ENCODE data around the gene SLC44A4.
"Not testable (repeated sequence)": the region's sequence is repeated elsewhere in the genome, so short reads cannot be mapped to it uniquely, and the experiment has no call there.

The SLC44A4 gene

DNA sequence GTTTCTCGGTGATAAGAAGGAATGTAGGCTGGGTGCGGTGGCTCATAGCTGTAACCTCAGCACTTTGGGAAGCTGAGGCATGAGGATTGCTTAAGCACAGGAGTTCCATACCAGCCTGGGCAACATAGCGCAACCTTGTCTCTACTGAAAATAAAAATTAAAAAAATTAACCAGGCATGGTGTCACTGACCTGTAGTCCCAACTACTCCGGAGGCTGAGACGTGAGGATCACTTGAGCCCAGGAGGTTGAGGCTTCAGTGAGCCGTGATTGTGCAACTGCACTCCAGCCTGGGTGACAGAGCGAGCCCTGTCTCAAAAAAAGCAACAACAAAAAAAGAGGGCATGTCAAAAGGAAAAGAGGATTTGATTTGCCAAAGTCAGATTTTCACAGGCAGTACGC lies 20.1 kb downstream of the SLC44A4 start:
- DNase-seq (ENCODE audit: low read depth), result no peak

DNA sequence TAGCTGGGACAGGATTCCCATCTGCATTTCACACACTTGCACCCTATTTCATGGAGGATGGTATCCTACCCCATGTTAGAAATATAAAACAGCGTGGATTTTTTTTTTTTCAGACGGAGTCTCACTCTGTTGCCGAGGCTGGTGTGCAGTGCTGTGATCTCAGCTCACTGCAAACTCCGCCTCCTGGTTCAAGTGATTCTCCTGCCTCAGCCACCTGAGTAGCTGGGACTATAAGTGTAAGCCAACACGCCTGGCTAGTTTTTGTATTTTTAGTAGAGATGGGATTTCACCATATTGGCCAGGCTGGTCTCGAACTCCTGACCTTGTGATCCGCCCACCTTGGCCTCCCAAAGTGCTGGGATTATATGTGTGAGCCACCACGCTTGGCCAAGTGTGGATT lies 21.0 kb downstream of the SLC44A4 start:
- DNase-seq (ENCODE audit: low read depth), result not testable (repeated sequence)

DNA sequence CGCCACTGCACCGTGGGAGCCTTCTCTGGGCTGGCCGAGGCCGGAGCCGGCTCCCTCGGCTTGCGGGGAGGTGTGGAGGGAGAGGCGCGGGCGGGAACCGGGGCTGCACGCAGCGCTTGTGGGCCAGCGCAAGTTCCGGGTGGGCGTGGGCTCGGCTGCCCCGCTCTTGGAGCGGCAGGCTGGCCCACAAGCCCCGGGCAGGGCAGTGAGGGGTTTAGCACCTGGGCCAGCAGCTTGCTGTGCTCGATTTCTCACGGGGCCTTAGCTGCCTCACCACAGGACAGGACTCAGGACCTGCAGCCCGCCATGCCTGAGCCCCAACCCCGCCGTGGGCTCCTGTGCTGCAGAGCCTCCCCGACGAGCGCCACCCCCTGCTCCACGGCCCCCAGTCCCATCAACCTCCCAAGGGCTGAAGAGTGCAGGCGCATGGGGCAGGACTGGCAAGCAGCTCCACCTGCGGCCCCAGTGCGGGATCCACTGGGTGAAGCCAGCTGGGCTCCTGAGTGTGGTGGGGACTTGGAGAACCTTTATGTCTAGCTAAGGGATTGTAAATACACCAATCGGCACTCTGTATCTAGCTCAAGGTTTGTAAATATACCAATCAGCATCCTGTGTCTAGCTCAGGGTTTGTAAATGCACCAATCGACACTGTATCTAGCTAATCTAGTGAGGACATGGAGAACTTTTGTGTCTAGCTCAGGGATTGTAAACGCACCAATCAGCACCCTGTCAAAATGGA lies 26.6 kb downstream of the SLC44A4 start:
- DNase-seq (ENCODE audit: low read depth), result not testable (repeated sequence)

DNA sequence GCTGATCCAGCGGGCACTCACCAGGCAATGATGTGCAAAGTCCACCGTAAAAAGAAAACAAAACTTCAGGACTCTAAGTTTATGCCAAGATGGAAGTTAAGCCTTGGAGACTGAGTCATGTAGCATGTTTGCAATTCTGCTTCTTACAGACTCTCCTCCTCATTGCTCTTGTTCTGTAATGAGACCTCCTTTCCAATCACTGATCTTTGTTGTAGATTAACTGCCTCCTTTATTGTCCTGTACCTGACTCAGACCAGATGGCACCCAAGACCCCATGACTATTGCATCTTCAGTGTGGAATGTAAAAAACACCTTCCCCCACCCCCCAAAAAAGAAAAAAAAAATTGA lies 27.3 kb downstream of the SLC44A4 start:
- no peak for DNase-seq (ENCODE audit: low read depth)

DNA sequence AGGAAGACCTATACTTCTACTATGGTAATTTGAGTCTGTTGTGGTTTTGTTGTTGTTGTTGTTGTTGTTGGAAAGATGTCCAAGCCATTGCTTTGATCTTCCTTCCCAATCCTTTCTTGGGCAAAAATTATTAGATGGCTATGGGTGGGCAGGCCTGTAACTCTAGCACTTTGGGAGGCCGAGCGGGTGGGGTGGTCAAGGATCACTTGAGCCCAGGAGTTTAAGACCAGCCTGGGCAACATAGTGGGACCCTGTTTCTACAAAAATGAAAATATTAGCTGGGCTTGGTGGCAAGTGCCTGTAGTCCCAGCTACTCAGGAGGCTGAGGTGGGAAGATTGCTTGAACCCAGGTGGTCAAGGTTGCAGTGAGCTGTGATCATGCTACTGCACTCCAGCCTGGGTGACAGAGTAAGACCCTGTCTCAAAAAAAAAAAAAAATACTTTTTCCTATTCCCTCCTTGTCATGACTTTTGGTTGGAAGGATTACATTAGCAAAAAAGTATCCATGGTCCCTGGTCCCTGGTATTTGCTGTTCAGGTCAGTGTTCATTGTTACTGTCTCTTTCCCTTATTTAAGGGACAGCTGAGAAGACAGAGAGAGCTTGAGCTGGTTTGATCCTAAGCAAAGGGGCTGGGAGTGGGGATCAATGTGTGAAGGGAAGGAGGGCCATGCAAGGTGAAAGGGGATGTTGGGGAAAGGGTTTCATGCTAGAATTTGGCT lies 27.9 kb downstream of the SLC44A4 start:
- DNase-seq (ENCODE audit: low read depth), result no peak

DNA sequence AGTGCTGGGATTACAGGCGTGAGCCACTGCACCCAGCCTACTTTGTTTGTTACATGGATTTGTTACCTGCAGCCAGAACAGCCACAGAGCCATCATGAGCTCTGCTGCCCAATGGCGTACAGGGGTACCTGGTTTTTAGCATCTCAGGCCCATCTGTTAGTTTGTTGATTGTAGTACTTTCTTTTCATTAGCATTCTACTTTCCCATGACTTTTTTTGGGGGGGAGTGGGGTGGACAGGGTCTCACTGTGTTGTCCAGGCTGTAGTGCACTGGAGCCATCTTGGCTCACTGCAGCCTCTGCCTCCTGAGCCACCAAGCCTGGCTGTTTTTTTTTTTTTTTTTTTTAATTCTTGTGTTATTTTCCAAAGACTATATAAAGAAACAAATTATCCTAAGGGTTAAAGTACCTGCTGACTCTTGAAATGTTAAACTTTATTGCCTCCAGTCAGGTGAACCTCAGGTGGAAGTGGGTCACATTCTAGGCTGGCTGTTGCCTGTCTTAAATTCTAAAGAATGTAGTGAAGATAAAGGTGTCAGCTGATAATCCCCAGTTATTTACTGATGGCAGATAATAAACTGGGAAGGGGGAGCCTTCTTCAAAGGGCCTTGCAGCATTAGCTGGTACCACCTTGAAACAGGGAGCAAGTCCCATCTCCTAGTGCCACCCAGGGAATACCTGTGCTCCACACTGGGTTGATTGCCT lies 31.4 kb downstream of the SLC44A4 start:
- DNase-seq (ENCODE audit: low read depth), result no peak

DNA sequence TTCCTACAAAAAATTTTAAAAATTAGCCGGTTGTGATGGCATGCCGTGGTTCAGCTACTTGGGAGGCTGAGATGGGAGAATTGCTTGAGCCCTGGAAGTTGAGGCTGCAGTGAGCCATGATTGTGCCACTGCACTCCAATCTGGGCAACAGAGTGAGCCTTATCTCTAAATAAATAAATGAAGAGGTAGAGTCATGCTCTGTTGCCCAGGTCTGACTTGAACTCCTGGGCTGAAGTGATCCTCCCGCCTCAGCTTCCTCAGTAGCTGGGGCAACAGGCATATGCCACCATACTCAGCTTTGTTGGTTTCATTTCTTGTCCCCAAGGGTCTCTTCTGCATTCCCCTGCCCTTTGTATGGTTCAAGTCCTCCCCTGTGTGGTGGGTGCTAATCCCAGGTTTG lies 34.3 kb downstream of the SLC44A4 start:
- no peak for DNase-seq (ENCODE audit: low read depth)

DNA sequence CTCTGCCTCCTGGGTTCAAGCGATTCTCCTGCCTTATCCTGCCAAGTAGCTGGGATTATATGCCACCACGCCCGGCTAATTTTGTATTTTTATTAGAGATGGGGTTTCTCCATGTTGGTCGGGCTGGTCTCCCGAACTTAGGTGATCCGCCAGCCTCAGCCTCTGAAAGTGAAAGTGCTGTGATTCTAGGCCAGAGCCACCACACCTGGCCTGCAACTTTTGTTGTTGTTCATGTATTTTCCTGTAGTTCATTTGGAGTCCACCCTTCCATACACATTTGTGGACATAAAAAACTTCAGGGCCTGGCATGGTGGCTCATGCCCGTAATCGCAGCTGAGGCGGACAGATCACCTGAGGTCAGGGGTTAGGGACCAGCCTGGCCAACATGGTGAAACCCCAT lies 36.7 kb downstream of the SLC44A4 start:
- no peak for DNase-seq (ENCODE audit: low read depth)

DNA sequence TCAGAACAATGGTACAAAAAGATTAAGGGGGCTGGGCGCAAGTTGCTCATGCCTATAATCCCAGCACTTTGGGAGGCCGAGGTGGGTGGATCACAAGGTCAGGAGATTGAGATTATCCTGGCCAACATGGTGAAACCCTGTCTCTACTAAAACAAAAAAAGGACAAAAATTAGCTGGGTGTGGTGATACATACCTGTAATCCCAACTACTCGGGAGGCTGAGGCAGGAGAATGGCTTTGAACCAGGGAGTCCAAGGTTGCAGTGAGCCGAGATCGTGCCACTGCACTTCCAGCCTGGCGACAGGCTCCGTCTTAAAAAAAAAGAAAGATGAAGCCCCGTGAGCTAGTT lies 39.0 kb downstream of the SLC44A4 start:
- DNase-seq (ENCODE audit: low read depth), result not testable (repeated sequence)

DNA sequence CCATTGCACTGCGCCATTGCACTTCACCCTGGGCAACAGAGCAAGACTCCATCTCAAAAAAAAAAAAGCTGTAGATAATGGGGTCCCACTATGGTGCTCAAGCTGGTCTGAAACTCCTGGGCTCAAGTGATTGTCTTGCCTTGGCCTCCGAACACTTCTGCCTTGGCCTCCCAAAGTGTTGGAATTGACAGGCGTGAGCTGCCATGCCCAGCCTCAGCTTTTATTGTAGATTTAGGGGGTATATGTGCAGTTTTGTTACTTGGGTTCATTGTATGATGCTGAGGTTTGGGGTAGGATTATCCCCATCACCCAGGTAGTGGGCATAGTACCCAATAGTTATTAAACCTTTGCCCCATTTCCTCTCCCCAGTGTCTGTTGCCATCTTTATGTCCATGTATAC lies 39.8 kb downstream of the SLC44A4 start:
- DNase-seq (ENCODE audit: low read depth), result no peak

DNA sequence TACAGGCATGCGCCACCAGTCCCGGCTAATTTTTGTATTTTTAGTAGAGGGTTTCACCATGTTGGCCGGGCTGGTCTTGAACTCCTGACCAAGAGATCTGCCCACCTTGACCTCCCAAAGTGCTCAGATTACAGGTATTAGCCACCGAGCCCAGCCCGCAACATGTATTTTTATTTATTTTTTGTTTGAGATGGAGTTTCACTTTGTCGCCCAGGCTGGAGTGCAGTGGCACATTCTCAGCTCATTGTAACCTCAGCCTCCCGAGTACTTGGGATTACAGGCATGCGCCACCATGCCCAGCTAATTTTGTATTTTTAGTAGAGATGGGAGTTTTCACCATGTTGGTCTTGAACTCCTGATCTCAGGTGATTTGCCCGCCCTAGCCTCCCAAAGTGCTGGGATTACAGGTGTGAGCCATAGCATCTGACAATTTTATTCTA lies 40.7 kb downstream of the SLC44A4 start:
- not testable (repeated sequence) for DNase-seq (ENCODE audit: low read depth)

DNA sequence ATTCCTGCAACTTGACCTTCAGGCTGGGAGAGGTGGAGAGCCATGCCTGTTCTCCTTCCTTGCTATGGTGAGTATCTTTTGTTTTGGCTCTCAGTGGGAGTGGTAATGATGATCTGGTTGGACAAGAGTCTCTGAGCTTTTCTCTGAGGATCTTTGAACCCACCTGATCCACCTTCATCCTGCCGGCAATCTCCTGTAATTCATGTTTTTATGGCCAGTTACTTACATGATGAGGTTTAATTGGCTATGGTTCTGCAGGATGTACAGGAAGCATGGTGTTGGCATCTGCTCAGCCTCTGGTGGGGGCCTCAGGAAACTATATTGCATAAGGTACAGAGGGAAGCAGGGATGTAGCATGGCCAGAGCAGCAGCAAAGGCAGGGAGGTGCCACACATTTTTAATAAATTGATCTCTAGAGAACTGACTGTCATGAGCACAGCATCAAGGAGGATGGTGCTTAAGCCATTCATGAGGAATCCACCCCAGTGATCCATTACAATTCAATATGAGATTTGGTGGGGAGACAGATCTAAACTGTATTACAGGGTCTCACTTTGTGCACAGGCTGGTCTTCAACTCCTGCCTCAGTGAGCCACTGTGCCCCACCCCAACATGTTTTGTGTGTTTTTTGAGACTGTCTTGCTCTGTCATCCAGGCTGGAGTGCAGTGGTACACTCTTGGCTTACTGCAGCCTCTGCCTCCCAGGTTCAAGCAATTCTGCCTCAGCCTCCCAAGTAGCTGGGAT lies 41.3 kb downstream of the SLC44A4 start:
- DNase-seq (ENCODE audit: low read depth), result no peak

DNA sequence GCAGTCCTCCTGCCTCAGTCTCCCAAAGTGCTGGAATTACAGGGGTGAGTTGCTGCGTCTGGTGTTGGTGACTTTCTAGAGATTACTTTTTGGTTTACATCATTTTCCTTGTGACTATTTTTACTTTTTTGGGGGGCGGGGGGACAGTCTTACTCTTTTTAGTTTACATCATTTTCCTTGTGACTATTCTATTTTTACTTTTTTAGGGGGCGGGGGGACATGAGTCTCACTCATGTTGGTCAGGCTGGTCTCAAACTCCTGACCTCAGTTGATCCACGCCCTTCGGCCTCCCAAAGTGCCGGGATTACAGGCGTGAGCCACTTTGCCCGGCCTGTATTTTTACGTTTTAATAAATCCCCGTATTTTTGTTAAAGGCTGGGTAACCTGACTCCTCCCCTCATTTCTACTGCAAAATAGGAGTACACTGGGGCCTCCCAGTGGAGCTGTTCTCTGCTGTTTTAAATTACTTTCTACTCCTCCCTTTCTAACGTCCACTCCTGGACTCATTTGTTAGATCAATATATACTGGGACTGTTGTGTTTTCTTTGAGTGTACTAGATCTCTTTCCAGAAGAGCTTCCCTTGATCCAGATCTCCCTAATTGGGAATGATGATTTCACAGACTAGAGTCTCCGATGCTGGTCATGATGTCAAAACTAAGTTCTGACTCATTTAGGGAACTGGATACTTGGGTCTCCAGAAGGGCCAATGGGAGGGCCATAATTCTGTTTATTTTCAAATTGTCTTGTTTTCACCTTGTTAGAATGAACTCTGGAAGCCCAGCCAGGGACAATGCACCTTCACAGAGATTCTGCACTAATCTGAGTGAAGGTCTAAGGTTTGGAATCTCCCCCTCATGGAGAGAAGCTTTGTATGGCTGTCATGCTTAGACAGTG lies 42.1 kb downstream of the SLC44A4 start:
- DNase-seq (ENCODE audit: low read depth), result no peak

DNA sequence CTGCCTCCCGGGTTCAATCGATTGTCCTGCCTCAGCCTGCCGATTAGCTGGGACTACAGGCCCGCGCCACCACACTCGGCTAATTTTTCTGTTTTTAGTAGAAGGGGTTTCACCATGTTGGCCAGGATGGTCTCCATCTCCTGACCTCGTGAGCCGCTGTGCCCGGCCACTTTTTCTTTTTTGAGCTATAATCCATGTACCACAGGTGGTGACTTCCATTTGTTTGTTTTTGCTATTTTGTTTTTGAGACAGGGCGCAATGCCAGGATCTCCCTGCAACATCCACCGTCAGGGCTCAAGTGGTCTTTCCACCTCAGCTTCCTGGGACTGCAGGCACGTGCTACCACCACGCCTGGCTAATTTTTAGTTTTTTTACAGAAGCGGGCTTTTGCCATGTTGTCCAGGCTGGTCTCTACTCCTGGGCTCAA lies 42.7 kb downstream of the SLC44A4 start:
- no peak for DNase-seq (ENCODE audit: low read depth)

DNA sequence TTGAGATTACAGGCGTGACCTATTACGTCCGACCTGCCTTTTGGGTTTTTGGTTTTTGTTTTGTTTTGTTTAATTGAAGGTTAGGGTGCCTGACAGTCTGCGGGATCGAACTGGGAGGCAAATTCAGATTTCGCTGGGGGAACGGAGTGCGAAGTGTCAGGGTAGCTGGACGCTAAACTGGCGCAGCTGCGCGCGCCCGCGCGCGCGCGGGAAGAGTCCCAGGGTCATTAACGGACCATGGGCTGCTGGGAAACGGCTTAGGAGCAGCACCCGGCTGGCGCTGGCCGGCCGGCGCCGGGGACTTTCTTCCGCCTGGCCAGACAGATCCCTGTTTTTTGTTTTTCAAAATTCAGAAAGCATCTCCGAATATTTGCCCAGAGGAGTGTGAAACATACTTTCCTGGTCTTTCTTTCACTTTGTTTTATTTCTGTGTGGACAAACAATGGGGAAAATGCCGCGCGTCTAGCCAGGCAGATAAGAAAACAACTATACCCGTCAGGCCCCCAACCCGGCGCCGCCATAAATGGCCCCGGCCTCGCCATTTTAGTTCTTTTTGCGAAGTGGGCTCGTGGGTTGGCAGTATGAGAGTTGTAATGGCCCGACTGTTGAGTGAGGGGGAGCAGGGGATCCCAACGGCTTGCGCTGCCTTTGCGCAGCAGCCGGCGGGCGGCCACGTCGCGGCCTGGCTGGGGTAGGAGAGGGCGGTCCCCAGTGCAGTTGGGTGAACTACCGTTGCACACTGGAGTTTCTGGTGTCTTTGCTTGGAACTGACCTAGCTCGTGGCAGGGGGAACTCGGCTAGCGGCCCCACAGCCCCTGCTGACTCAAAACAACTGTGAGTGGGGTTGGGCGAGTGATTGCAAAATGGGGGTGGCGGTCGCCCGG lies 44.2 kb downstream of the SLC44A4 start:
- DNase-seq (ENCODE audit: low read depth), result peak; percentile 71

DNA sequence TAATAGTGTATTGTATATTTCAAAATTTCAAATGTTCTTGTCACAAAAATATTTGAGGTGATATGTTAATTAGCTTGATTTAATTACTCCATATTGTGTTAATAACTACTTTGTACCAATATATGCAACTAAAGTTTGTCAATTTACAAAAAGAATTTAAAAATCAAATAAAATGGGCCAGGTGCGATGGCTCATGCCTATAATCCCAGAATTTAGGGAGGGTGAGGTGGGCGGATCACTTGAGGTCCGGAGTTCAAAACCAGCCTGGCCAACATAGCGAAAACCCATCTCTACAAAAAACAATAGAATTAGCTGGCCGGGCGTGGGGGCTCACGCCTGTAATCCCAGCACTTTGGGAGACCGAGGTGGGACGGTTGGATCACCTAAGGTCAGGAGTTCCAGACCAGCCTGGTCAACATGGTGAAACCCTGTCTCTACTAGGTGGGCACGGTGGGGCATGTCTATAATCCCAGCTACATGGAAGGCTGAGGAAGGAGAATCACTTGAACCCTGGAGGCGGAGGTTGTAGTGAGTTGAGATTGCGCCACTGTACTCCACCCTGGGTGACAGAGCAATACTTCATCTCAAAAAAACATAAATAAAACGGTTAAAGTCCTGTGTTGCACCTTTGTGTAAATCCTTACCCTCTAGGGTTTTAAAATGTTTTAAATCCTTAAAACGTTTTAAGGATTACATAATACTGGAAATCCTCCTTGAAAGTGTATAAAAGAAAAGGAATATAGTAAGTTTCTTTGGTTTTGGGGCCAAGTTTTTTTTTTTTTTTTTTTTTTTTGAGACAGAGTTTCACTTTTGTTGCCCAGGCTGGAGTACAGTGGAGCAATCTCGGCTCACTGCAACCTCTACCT lies 47.2 kb downstream of the SLC44A4 start:
- no peak for DNase-seq (ENCODE audit: low read depth)

DNA sequence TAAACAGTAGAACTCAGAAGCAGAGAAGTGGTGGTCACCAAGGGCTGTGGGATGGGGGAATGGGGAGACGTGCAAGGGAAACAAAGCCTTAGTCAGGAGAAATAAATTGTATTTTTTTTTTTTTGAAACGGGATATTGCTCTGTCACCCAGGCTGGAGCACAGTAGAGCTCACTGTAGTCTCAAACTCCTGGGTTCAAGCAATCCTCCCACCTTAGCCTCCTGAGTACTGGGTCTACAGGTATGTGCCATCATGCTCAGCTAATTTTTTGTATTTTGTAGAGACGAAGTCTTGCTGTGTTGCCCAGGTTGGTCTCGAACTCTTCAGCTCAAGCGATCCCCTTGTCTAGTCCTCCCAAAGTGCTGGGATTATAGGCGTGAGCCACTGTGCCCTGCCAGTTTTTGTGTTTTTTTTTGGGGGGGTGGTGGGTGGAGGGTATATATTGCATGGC lies 47.9 kb downstream of the SLC44A4 start:
- DNase-seq (ENCODE audit: low read depth), result no peak

DNA sequence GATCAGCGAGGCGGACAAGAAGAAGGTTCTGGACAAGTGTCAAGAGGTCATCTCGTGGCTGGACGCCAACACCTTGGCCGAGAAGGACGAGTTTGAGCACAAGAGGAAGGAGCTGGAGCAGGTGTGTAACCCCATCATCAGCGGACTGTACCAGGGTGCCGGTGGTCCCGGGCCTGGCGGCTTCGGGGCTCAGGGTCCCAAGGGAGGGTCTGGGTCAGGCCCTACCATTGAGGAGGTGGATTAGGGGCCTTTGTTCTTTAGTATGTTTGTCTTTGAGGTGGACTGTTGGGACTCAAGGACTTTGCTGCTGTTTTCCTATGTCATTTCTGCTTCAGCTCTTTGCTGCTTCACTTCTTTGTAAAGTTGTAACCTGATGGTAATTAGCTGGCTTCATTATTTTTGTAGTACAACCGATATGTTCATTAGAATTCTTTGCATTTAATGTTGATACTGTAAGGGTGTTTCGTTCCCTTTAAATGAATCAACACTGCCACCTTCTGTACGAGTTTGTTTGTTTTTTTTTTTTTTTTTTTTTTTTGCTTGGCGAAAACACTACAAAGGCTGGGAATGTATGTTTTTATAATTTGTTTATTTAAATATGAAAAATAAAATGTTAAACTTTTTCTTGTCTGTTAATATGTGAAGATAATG lies 49.0 kb downstream of the SLC44A4 start:
- DNase-seq (ENCODE audit: low read depth), result no peak
